SK-N-SH (cell line): Measurements from ENCODE around the gene SHISA4.

Source experiments
- CTCF ChIP-seq: fragments of 200-600 bp; sonication (generic); IDR thresholded peaks from 2 replicates; pipeline ENCODE4 v1.6.1; 2017; ENCODE audit warnings: antibody characterized with exemption, mild to moderate bottlenecking, moderate library complexity
- ELF1 ChIP-seq: IDR thresholded peaks from 2 replicates; pipeline ENCODE4 v1.4.0; 2012
- EP300 ChIP-seq, 2 experiments: IDR thresholded peaks; 2 replicates each; pipeline versions ENCODE4 v1.4.0 to v1.6.1; 2012; ENCODE audit warnings: borderline replicate concordance in 1 of 2, low read depth in 1 of 2, low read length in 1 of 2
- EZH2phosphoT487 ChIP-seq: fragments of 200-600 bp; sonication (generic); IDR thresholded peaks from 2 replicates; pipeline ENCODE4 v1.6.1; 2017; ENCODE audit warnings: low read depth, mixed run types, mild to moderate bottlenecking, antibody characterized with exemption, moderate library complexity, borderline replicate concordance
- GATA2 ChIP-seq: sonication (generic); formaldehyde crosslinking; IDR thresholded peaks from 2 replicates; pipeline ENCODE4 v1.5.0; 2020; ENCODE audit warnings: mild to moderate bottlenecking, missing genetic modification reagents
- RFX5 ChIP-seq: IDR thresholded peaks from 2 replicates; pipeline ENCODE4 v1.6.1; 2012; ENCODE audit warnings: mild to moderate bottlenecking, improper control_type of control experiment, low read length
- SMC3 ChIP-seq: IDR thresholded peaks from 2 replicates; pipeline ENCODE4 v1.6.1; 2012; ENCODE audit warnings: low read depth, low read length, improper control_type of control experiment
- TAF1 ChIP-seq: IDR thresholded peaks from 2 replicates; pipeline ENCODE4 v1.6.1; 2012; ENCODE audit warnings: low read depth, mild to moderate bottlenecking, low read length, moderate library complexity, borderline replicate concordance
- YY1 ChIP-seq: IDR thresholded peaks from 2 replicates; pipeline ENCODE4 v1.4.0; 2012; ENCODE audit warnings: low read depth, mild to moderate bottlenecking
- TF ChIP-seq, protein P1 (sequence below): IDR thresholded peaks from 2 replicates; pipeline ENCODE4 v1.4.0; 2012; ENCODE audit warnings: low read depth
- TF ChIP-seq, protein P2 (sequence below): IDR thresholded peaks from 2 replicates; pipeline ENCODE4 v1.6.1; 2012; ENCODE audit warnings: mild to moderate bottlenecking, low read depth, low read length, moderate library complexity
- TF ChIP-seq, protein P3 (sequence below): fragments of 150-350 bp; IDR thresholded peaks from 2 replicates; pipeline ENCODE4 v1.6.1; 2017; ENCODE audit warnings: antibody characterized with exemption, low read length, low read depth, borderline replicate concordance

- no peak for TF ChIP-seq TAF1
- no peak for TF ChIP-seq ELF1
- no peak for TF ChIP-seq CTCF
- TF ChIP-seq, protein P1, sequence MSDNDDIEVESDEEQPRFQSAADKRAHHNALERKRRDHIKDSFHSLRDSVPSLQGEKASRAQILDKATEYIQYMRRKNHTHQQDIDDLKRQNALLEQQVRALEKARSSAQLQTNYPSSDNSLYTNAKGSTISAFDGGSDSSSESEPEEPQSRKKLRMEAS = no peak
- TF ChIP-seq EP300 (IDR thresholded peaks at IDR 0.05; ENCODE audit: borderline replicate concordance in 1 of 2, low read depth in 1 of 2, low read length in 1 of 2) = no peak
- no peak for TF ChIP-seq GATA2
- TF ChIP-seq EZH2phosphoT487 = no peak
- no peak for TF ChIP-seq RFX5
- TF ChIP-seq, protein P2, sequence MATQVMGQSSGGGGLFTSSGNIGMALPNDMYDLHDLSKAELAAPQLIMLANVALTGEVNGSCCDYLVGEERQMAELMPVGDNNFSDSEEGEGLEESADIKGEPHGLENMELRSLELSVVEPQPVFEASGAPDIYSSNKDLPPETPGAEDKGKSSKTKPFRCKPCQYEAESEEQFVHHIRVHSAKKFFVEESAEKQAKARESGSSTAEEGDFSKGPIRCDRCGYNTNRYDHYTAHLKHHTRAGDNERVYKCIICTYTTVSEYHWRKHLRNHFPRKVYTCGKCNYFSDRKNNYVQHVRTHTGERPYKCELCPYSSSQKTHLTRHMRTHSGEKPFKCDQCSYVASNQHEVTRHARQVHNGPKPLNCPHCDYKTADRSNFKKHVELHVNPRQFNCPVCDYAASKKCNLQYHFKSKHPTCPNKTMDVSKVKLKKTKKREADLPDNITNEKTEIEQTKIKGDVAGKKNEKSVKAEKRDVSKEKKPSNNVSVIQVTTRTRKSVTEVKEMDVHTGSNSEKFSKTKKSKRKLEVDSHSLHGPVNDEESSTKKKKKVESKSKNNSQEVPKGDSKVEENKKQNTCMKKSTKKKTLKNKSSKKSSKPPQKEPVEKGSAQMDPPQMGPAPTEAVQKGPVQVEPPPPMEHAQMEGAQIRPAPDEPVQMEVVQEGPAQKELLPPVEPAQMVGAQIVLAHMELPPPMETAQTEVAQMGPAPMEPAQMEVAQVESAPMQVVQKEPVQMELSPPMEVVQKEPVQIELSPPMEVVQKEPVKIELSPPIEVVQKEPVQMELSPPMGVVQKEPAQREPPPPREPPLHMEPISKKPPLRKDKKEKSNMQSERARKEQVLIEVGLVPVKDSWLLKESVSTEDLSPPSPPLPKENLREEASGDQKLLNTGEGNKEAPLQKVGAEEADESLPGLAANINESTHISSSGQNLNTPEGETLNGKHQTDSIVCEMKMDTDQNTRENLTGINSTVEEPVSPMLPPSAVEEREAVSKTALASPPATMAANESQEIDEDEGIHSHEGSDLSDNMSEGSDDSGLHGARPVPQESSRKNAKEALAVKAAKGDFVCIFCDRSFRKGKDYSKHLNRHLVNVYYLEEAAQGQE = no peak
- no peak for TF ChIP-seq SMC3
- TF ChIP-seq YY1 = no peak
- TF ChIP-seq, protein P3, sequence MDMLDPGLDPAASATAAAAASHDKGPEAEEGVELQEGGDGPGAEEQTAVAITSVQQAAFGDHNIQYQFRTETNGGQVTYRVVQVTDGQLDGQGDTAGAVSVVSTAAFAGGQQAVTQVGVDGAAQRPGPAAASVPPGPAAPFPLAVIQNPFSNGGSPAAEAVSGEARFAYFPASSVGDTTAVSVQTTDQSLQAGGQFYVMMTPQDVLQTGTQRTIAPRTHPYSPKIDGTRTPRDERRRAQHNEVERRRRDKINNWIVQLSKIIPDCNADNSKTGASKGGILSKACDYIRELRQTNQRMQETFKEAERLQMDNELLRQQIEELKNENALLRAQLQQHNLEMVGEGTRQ = no peak
Observed at GRCh38 chr1:201942129-201942495, 53.4 kb downstream of the SHISA4 start.
